ENCODE measurements around the gene FAR2.

DNA sequence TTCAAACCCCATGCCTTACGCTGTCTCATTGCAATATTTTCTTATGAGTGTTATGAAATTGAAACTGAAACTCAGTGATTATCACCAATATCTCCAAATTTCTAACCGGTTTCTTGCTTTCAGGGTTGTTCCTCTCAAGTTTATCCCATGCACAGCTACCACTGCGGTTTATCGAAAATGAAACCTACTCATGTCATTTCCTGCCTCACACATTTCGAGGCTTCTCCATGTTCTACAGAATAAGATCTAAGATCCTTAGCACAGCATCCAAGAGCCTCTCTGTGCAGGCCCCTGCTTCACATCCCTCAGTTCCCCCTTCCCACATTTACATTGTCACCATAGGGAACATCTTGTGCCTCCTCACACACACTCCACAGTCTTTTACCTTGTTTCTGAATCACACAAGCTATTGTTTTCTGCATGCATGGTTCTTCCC lies 45.5 kb upstream of the FAR2 start:
- TF ChIP-seq FOXM1 (IDR thresholded peaks at IDR 0.05; ENCODE audit: borderline replicate concordance, low read depth), result no peak
- TF ChIP-seq TEAD4 (IDR thresholded peaks at IDR 0.05), result no peak
- no peak for TF ChIP-seq EP300 (IDR thresholded peaks at IDR 0.05; ENCODE audit: borderline replicate concordance)
- TF ChIP-seq, protein P1, sequence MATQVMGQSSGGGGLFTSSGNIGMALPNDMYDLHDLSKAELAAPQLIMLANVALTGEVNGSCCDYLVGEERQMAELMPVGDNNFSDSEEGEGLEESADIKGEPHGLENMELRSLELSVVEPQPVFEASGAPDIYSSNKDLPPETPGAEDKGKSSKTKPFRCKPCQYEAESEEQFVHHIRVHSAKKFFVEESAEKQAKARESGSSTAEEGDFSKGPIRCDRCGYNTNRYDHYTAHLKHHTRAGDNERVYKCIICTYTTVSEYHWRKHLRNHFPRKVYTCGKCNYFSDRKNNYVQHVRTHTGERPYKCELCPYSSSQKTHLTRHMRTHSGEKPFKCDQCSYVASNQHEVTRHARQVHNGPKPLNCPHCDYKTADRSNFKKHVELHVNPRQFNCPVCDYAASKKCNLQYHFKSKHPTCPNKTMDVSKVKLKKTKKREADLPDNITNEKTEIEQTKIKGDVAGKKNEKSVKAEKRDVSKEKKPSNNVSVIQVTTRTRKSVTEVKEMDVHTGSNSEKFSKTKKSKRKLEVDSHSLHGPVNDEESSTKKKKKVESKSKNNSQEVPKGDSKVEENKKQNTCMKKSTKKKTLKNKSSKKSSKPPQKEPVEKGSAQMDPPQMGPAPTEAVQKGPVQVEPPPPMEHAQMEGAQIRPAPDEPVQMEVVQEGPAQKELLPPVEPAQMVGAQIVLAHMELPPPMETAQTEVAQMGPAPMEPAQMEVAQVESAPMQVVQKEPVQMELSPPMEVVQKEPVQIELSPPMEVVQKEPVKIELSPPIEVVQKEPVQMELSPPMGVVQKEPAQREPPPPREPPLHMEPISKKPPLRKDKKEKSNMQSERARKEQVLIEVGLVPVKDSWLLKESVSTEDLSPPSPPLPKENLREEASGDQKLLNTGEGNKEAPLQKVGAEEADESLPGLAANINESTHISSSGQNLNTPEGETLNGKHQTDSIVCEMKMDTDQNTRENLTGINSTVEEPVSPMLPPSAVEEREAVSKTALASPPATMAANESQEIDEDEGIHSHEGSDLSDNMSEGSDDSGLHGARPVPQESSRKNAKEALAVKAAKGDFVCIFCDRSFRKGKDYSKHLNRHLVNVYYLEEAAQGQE (IDR thresholded peaks at IDR 0.05; ENCODE audit: low read depth), result no peak
- TF ChIP-seq YY1 (IDR thresholded peaks at IDR 0.05; ENCODE audit: low read depth), result no peak
- TF ChIP-seq, protein P2, sequence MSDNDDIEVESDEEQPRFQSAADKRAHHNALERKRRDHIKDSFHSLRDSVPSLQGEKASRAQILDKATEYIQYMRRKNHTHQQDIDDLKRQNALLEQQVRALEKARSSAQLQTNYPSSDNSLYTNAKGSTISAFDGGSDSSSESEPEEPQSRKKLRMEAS (IDR thresholded peaks at IDR 0.05), result no peak
- no peak for TF ChIP-seq CREB1 (IDR thresholded peaks at IDR 0.05; ENCODE audit: low read depth)
- TF ChIP-seq RAD21 (IDR thresholded peaks at IDR 0.05; ENCODE audit: low read depth), result no peak
